Activated T-cell treated with anti-CD3 and anti-CD28 coated beads, Interleukin-2, amount 50 U/mL, for 4 hours (primary cell): ENCODE data around the gene ACTN4. TPM values are rescaled to one million over a fixed set of nuclear protein-coding genes. Genes with fewer than 3 reads are reported as not detected.

Source experiments
- ATAC-seq, 2 donors: fragments of 200-7000 bp; cut with Tn5 transposase; one replicate each; pipeline ENCODE4 v1.10.0; 2021
- DNase-seq: peaks from one replicate; pipeline ENCODE4 v3.0.0-alpha.2; 2020
- H3K27me3 Mint-ChIP-seq: one replicate; pipeline ENCODE4 v1.8.0; 2021; ENCODE audit warnings: low read depth, mixed read lengths
- H3K36me3 Mint-ChIP-seq: one replicate; pipeline ENCODE4 v1.8.0; 2022; ENCODE audit warnings: mixed read lengths; ENCODE audit not compliant: insufficient read depth
- H3K4me1 Mint-ChIP-seq: one replicate; pipeline ENCODE4 v1.8.0; 2021; ENCODE audit warnings: low read depth, mixed read lengths
- H3K4me3 Mint-ChIP-seq: one replicate; pipeline ENCODE4 v1.8.0; 2021; ENCODE audit warnings: mild to moderate bottlenecking, moderate library complexity, mixed read lengths
- H3K9me3 Mint-ChIP-seq: one replicate; pipeline ENCODE4 v1.8.0; 2021; ENCODE audit warnings: mixed read lengths
- total RNA-seq, 3 donors: library from RNA; stranded (reverse); gene quantifications; one replicate each; pipeline ENCODE4 v1.2.1, GENCODE V29; 2021

ACTN4 gene
- total RNA-seq, 3 donors from 2014 or later: 215 to 233 (median 230) TPM

DNA sequence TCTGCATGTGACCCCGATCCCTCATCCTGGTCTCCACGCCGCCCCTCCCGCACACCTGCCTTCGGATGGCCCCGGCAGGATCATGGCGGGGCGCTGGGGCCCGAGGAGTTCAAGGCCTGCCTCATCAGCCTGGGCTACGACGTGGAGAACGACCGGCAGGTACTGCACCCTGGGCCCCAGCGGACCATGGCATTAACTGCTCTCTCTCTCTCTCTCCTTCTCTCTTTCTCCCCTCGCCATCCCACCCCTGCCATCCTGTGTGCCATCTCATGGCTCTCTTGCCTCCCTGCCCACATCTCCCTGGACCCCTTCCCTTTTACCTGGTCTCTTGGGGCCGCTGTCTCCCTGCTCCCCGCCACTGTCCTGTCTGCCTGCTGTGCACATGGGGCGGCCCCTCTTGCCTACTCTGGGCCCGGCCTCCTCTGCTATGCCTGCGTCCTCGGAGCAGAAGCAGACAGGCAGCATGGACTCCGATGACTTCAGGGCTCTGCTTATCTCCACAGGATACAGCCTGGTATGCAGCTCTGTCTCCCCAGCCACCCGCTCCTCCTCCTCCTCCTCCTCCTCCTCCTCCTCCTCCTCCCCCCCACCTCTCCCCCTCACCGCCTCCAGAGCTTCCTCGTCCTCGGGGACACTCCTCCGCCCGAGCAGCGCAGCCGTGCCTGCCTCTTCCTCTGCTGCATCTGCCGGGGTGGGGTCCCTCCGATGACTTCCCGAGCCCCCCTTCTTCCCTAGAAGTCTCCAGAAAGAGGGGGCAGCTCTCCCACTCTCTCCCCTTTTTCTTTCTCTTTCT lies 80.6 kb downstream of the ACTN4 start:
- ATAC-seq (no peak), DNase-seq (no peak)
- H3K4me3 Mint-ChIP-seq: no peak overlapping the region
- H3K9me3 Mint-ChIP-seq: no peaks in the 10 kb centered on the region
- peaks cover 10% of the 10 kb centered on the region for H3K4me1 Mint-ChIP-seq
- H3K36me3 Mint-ChIP-seq: peaks cover 15% of the 10 kb centered on the region
- no peaks in the 10 kb centered on the region for H3K27me3 Mint-ChIP-seq

DNA sequence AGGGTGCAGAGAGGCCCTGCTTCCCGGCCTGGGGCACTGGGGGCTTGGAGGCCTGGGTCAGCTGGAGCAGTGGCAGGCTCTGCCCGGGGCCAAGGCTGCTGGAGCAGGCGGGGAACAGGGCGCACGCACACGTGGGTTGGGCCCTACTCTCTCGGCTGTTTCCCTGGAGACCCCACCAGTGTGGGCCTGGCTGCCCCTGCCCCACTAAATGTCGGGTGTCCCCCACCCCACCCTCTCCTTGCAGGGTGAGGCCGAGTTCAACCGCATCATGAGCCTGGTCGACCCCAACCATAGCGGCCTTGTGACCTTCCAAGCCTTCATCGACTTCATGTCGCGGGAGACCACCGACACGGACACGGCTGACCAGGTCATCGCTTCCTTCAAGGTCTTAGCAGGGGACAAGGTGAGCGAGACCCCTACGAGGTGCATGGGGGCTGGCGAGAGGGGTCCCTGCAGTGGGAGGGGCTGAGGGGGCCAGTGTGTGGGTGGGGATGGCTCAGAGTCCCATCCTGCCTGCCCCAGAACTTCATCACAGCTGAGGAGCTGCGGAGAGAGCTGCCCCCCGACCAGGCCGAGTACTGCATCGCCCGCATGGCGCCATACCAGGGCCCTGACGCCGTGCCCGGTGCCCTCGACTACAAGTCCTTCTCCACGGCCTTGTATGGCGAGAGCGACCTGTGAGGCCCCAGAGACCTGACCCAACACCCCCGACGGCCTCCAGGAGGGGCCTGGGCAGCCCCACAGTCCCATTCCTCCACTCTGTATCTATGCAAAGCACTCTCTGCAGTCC lies 81.5 kb downstream of the ACTN4 start:
- no peak overlapping the region for H3K4me3 Mint-ChIP-seq
- ATAC-seq (no peak), DNase-seq (no peak)
- peaks cover 11% of the 10 kb centered on the region for H3K36me3 Mint-ChIP-seq
- H3K9me3 Mint-ChIP-seq: no peaks in the 10 kb centered on the region
- no peaks in the 10 kb centered on the region for H3K27me3 Mint-ChIP-seq
- H3K4me1 Mint-ChIP-seq: peaks cover 14% of the 10 kb centered on the region

DNA sequence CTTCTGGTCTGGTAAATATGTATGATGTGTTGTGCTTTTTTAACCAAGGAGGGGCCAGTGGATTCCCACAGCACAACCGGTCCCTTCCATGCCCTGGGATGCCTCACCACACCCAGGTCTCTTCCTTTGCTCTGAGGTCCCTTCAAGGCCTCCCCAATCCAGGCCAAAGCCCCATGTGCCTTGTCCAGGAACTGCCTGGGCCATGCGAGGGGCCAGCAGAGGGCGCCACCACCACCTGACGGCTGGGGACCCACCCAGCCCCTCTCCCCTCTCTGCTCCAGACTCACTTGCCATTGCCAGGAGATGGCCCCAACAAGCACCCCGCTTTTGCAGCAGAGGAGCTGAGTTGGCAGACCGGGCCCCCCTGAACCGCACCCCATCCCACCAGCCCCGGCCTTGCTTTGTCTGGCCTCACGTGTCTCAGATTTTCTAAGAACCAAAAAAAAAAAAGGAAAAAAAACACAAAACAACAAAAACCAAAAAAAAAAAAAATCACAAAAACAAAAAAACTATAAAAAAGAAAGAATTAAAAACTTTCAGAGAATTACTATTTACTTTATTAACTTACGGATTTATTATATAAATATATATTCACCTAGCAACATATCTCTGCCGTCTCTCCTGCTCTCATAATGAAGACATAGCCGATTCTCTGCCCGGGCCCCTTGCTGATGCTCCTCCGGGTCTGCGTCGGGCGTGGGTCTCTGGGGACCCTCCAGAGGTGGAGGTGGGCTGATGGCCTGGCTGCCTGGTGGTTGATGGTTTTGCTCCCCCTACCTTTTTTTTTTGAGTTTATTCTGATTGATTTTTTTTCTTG lies 82.4 kb downstream of the ACTN4 start:
- peak; percentile 76 to 78 for ATAC-seq
- H3K4me3 Mint-ChIP-seq: no peak overlapping the region
- H3K27me3 Mint-ChIP-seq: no peaks in the 10 kb centered on the region
- H3K4me1 Mint-ChIP-seq: peaks cover 23% of the 10 kb centered on the region
- no peaks in the 10 kb centered on the region for H3K9me3 Mint-ChIP-seq
- H3K36me3 Mint-ChIP-seq: peaks cover 11% of the 10 kb centered on the region
- peak; percentile 75 for DNase-seq

DNA sequence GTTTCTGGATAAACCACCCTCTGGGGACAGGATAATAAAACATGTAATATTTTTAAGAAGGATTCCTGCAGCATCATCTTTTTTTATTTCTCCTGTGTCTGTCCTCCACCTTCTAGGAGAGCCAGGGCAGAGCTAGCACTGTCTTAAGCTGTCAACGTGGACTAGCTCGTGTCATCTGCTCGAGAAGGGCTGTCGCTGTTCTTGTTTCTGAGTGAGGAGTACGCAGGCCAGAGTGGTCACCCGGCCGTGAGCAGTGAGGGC lies 83.0 kb downstream of the ACTN4 start:
- Mint-ChIP-seq H3K27me3 (no peaks in the 10 kb centered on the region), H3K4me3 (no peak overlapping the region), H3K36me3 (peaks cover 11% of the 10 kb centered on the region), H3K9me3 (no peaks in the 10 kb centered on the region), H3K4me1 (peaks cover 28% of the 10 kb centered on the region)
- ATAC-seq (no peak), DNase-seq (no peak)

DNA sequence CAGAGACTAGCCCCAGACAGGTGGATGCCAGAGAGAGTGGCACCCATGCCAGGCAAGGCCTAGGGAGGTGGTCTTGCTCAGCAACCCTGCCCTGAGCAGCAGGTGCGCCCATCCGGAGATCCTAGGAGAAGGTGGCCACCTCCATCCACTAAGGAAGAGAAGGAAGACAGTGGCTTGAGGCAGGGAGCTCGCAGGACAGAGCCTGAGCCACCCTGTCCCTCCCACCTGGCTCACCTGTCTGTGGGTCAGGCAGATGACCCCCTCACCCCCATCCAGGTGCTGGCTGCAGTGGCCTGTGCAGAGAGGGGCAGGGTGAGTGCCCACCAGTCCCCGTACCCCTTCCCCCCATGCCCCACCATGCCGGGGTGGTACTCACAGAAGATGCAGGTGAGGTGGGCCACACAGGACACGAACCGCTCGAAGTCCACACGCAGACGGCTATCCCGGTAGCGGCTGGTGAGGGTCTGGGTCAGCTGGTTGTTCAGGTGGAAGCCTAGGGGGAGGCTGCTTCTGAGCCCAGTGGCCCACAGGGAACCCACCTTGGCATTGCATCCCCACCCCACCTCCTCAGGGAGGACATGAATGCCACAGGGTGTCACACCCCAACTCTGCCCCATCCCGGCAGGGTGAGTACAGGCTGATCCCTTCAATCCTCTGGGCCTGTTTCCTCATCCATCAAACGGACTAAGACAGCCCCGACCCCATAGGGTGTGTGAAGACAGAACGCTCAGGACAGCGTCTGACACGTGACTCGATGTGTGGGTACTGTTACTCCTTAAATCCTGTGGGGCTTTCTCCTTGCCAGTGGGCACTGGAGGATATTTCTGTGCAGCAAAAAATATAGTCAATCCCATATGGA lies 83.5 kb downstream of the ACTN4 start:
- Mint-ChIP-seq H3K4me3 (no peak overlapping the region), H3K27me3 (no peaks in the 10 kb centered on the region)

DNA sequence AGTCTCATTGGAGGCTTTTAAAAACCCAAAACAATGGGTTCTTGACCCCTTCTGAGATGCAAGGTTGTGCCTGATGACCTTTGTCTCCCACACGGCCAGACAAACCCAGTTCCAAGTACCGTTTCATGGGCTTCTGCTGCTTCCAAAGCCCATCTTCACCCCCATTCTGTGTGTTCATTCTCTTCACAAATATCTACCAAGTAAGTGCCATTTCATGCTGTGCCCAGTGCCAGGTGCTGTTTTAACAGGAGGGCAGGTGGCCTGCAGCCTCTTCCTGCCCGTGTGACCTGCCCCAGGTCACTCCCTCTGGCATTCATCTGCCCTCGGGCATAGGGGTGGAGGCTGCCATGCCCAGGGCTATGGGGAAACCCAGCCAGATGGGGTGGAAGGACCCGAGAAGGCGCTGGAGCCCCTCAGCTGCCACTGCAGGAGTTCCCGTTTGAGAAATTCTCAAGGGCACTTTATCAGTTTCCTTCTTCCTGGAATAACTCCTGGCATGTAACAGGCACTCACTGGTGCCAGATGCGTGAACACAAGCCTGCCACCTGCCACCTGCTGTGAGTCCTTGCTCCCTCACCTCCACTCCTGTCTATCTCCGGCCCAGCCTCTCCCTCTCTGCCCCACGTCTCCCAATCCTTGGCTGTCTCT lies 84.3 kb downstream of the ACTN4 start:
- H3K9me3 Mint-ChIP-seq: no peaks in the 10 kb centered on the region
- no peak for DNase-seq
- H3K4me3 Mint-ChIP-seq: no peak overlapping the region
- H3K36me3 Mint-ChIP-seq: peaks cover 10% of the 10 kb centered on the region
- no peaks in the 10 kb centered on the region for H3K27me3 Mint-ChIP-seq
- ATAC-seq: no peak
- H3K4me1 Mint-ChIP-seq: peaks cover 26% of the 10 kb centered on the region

More for the DNA sequence above, 83.5 kb downstream of the ACTN4 start:
- DNase-seq (no peak), ATAC-seq (no peak)
- peaks cover 11% of the 10 kb centered on the region for H3K36me3 Mint-ChIP-seq
- H3K4me1 Mint-ChIP-seq: peaks cover 29% of the 10 kb centered on the region
- no peaks in the 10 kb centered on the region for H3K9me3 Mint-ChIP-seq

DNA sequence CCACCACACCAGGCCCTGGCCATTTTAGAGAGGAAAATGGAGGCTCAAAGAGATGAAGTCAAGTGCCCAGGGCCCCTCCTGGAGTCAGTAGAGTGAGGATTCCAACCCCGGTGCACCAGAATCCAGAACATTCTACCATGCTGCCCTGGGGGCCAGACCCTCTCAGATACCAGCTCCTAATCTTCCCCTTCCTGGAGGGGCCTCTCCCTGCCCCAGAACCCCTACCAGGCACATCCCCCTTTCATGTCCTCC lies 85.7 kb downstream of the ACTN4 start:
- peaks cover 8% of the 10 kb centered on the region for H3K36me3 Mint-ChIP-seq
- peaks cover 2% of the 10 kb centered on the region for H3K27me3 Mint-ChIP-seq
- H3K4me1 Mint-ChIP-seq: peaks cover 30% of the 10 kb centered on the region
- H3K4me3 Mint-ChIP-seq: no peak overlapping the region
- H3K9me3 Mint-ChIP-seq: no peaks in the 10 kb centered on the region
- ATAC-seq (no peak), DNase-seq (no peak)

DNA sequence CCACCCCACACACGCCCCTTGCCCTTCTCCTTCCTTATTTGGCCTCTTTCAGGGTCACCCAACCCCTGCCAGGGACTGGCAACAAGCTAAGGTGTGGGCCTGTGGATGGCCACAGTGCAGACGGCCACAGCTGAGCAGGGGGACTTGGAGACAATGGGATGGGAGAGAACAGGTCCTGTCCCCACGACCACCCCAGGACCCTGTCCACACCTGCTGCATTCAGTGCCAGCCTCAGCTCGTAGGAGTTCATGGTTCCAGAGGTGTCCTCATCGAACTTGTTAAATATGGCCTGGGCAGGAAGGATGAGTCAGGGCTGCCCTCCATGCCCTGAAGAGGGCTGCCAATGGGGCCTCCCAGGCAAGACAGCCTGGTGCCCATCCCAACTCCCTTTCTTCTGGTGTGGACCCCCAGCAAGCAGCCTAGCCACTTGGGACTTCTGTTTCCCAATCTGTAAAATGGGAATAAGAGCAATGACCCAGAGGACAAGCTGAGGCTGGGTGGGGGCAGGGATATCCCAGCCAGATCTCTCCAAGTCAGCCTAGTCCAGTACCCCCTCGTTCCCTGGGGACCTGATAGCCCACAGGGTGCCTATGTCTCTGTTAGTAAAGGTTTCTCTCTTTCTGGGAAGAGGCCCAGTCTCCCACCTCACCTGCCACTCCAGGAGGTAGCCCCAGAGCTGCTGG lies 86.2 kb downstream of the ACTN4 start:
- H3K4me3 Mint-ChIP-seq: no peak overlapping the region
- DNase-seq: no peak
- H3K36me3 Mint-ChIP-seq: peaks cover 10% of the 10 kb centered on the region
- peaks cover 33% of the 10 kb centered on the region for H3K4me1 Mint-ChIP-seq
- peaks cover 2% of the 10 kb centered on the region for H3K27me3 Mint-ChIP-seq
- peak in 1 of 2 donors; percentile 1 for ATAC-seq
- H3K9me3 Mint-ChIP-seq: no peaks in the 10 kb centered on the region

DNA sequence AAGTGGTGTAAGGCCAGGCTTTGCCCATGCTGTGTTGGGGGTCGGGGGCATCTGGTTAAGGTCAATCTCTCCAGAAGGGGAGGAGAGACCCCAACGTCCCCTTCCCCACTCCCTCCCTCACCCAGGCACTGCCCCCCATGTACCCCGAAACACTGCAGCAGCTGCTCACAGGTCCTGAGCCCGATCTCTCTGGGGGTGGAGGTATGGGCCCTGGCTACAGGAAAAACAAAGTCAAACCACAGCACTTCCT lies 86.7 kb downstream of the ACTN4 start:
- H3K27me3 Mint-ChIP-seq: peaks cover 2% of the 10 kb centered on the region
- H3K4me3 Mint-ChIP-seq: peak overlapping the region; percentile 11
- H3K4me1 Mint-ChIP-seq: peaks cover 33% of the 10 kb centered on the region
- ATAC-seq (peak in 1 of 2 donors; percentile 5), DNase-seq (no peak)
- H3K9me3 Mint-ChIP-seq: no peaks in the 10 kb centered on the region
- peaks cover 10% of the 10 kb centered on the region for H3K36me3 Mint-ChIP-seq

DNA sequence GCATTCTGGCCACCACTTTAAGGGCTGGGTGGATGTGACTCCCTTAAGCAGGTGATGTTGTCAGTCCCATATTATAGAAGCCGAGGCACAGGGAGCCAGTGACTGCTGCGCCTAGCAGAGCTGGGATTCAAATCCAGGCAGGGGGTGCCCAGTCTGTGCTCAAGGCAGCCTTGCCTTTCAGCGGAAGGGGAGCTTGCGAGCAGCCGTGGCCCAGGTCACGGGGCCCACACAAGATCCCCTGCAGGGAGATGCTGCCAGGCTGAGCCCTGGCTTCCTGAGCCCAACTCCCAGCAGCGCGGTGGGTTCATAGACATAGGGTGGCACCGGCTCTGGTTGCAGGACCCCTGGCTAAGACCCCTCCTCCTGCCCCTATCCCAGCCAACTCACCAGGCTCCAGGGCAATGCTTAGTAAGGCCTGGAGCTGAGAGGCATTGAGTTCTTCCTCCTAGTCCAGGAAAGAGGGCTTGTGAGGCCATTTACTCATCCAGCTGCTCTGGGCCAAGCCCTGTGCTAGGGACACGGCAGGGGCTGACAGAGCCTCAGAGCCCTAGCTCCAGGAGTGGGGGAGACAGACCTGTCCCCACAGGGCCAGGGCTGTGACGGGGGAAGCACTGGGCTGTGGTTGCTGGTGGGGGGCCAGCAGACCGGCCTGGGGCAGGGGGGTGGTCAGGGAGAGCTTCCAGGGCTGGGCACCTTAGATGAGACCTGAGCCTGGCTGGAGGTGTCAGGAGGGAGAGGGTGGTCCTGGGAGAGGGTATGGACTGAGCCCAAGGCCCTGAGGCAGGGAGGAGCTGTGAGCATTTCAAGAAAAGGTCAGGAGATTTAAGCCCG lies 87.2 kb downstream of the ACTN4 start:
- peak; percentile 10 to 20 for ATAC-seq
- Mint-ChIP-seq H3K27me3 (peaks cover 2% of the 10 kb centered on the region), H3K9me3 (no peaks in the 10 kb centered on the region), H3K4me1 (peaks cover 36% of the 10 kb centered on the region), H3K36me3 (peaks cover 9% of the 10 kb centered on the region), H3K4me3 (peak overlapping the region; percentile 57)
- no peak for DNase-seq

DNA sequence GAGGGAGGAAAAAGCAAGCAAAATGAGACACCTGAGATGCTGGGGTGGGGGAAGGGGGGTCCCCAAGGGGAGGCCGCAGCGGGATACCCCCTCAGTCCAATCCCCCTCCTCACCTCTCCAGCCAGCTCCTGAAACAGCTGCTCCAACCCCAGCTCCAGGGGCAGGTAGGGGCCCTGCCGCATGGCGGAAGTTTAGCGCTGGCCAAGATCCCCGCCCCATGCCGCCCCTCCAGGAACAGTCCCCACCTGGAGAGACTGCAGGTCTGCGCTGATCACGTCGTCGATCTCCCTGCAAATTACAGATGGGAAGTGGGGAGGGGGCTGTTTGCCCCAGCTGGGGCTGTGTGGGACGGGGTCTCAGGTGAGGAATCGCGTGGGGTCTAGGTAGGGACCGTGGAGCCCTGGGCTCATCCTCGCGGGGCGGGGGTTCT lies 87.8 kb downstream of the ACTN4 start:
- Mint-ChIP-seq H3K4me3 (peak overlapping the region; percentile 57), H3K27me3 (peaks cover 2% of the 10 kb centered on the region), H3K4me1 (peaks cover 39% of the 10 kb centered on the region), H3K9me3 (no peaks in the 10 kb centered on the region), H3K36me3 (peaks cover 6% of the 10 kb centered on the region)
- DNase-seq: no peak
- peak in 1 of 2 donors; percentile 24 for ATAC-seq

DNA sequence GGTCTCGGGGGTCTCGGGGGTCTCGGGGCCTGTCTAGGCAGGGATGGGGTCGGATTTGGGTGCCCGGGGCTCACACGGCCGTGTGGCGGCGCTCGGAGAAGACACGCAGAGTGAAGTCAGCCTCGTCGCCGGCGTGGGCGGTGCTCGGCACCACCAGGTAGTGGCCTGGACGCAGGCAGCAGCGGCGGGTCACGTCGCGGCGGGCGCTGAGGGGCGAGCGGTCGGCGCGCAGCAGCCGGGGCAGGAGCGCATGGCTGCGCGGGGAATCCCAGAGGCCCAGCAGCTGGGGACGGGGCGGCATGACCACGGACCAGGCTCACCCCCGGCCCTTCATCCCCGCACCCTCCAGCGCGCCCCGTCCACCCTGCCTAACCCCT lies 88.6 kb downstream of the ACTN4 start:
- no peaks in the 10 kb centered on the region for H3K9me3 Mint-ChIP-seq
- peak overlapping the region; percentile 24 for H3K4me3 Mint-ChIP-seq
- H3K4me1 Mint-ChIP-seq: peaks cover 39% of the 10 kb centered on the region
- H3K36me3 Mint-ChIP-seq: peaks cover 2% of the 10 kb centered on the region
- H3K27me3 Mint-ChIP-seq: peaks cover 2% of the 10 kb centered on the region
- ATAC-seq: peak; percentile 20 to 27
- peak; percentile 64 for DNase-seq
